ENCODE results near the gene QRICH2. TPM values are rescaled to one million over a fixed set of nuclear protein-coding genes. Genes with fewer than 3 reads are reported as not detected.

The QRICH2 gene
- total and polyA plus RNA-seq, 2 of the 4 experiments (the other 2 are of a cell fraction) = 4.3 to 4.8 TPM

DNA sequence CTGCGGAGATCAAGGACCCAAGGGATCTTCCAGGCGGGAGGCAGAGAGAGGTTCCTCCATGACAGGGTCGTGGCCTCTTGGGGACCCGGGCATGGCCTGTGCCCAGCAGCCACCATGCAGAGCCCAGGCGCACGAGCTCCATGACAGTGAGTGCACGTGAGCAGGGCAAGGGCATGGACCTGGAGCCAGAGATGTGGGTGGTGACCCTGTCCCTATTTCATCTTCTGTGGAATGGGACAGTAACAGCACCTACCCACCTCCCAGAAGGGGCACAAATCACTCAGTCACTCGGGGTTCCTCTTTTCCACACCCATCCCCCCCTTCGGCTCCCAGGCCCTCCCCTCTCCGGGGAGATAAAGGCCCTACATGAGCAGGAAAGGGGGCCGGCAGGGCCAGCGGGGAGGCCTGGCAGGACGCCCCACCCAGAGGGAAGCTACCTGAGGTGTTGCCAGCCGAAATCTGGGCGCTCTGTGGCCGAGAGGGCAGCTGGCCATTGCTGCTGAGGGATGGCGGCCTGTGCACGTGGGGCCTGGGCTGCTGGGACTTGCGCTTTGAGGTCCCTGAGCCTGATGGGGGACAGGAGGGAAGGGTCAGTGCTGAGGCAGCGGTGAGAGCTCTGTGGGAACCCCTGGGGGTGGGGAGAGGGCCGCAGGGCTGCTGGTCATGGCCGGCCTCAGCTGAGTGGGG lies 32.6 kb downstream of the QRICH2 start:
- Histone ChIP-seq H2BK120ac (ENCODE audit: low read depth, low read length) (no peak overlapping the region), H3K27ac (ENCODE audit: insufficient read depth, low read length) (no peak overlapping the region), H2BK15ac (ENCODE audit: low read depth, low read length) (no peak overlapping the region), H3K23ac (ENCODE audit: low read depth, low read length) (no peak overlapping the region), H2BK20ac (ENCODE audit: low read depth, low read length) (no peak overlapping the region), H3K36me3 (ENCODE audit: control insufficient read depth, insufficient read depth, low read length) (peaks cover 6% of the 10 kb centered on the region), H3K9me3 (ENCODE audit: control insufficient read depth, insufficient read depth, low read length) (no peaks in the 10 kb centered on the region), H2AFZ (replicated peaks; ENCODE audit: low read length, poor library complexity) (no peak overlapping the region), H4K91ac (ENCODE audit: insufficient read depth, low read depth, low read length) (no peak overlapping the region), H3K9ac (ENCODE audit: low read depth, low read length) (no peak overlapping the region), H2AK5ac (ENCODE audit: low read depth, low read length) (no peak overlapping the region), H3K27me3 (ENCODE audit: control insufficient read depth, insufficient read depth, low read length) (no peaks in the 10 kb centered on the region), H2AK9ac (replicated peaks; ENCODE audit: low read depth, low read length, poor library complexity) (no peak overlapping the region), H3K18ac (ENCODE audit: low read depth, low read length) (no peak overlapping the region), H3K4me3 (ENCODE audit: insufficient read depth, low read depth, low read length) (no peak overlapping the region), H4K8ac (ENCODE audit: low read depth in 2 of 2, low read length in 2 of 2) (no peak overlapping the region), H3K9me1 (ENCODE audit: insufficient read depth, low read length) (peaks cover 6% of the 10 kb centered on the region), H4K5ac (ENCODE audit: low read depth, low read length) (no peak overlapping the region), H3K4me1 (ENCODE audit: control insufficient read depth, insufficient read depth, low read length) (peaks cover 7% of the 10 kb centered on the region), H4K20me1 (ENCODE audit: insufficient read depth, low read length) (no peaks in the 10 kb centered on the region; the same call in 1 of the 2 replicates), H3K4me2 (ENCODE audit: low read depth, low read length) (no peak overlapping the region), H3K4ac (ENCODE audit: low read depth, low read length) (no peak overlapping the region), H3K14ac (replicated peaks; ENCODE audit: low read depth, low read length) (no peak overlapping the region), H3K56ac (ENCODE audit: extremely low read depth, insufficient read depth, low read length) (no peak overlapping the region), H3K79me1 (ENCODE audit: low read depth in 1 of 2, low read length in 2 of 2) (peaks cover 5 to 25% of the 10 kb centered on the region in 2 experiments; a peak in 2 of 4 replicates), H2BK5ac (ENCODE audit: low read depth, low read length, poor library complexity, severe bottlenecking) (no peak overlapping the region)
- dilution Hi-C loops (cut with HindIII; ENCODE audit: low sequenced_read_pairs, unreplicated experiment) (no loop called here), in situ Hi-C loops (cut with MboI; ENCODE audit: low sequenced_read_pairs) (no loop called here), intact Hi-C loops (cut with micrococcal nuclease) (no loop called here)
- ChIA-PET POLR2A (ENCODE audit: unreplicated experiment) (no interaction called here), CTCF (interaction anchor here (1.1 to 1.4 kb wide), 2 partner anchors 154 to 166 kb away, joined by 4 to 5 read pairs; no protein-coding TSS in a partner anchor)
- 90% methylated on average over 10 of the region's 22 CpGs; no CpG with 5 or more reads in 1 of the 2 experiments for WGBS, 2 experiments (ENCODE audit: extremely low coverage in 2 of 2, insufficient read length in 1 of 2)
- ATAC-seq (ENCODE audit: low read depth) (no peak), DNase-seq (no peak)
- no TSS peak for BruUV-seq (replicated peaks)
- TF ChIP-seq NFE2L2 (IDR thresholded peaks at IDR 0.05; ENCODE audit: low read depth, low read length) = no peak
- no peak for TF ChIP-seq RAD21 (IDR thresholded peaks at IDR 0.05; ENCODE audit: low read length)
- TF ChIP-seq FOS (IDR thresholded peaks at IDR 0.05; ENCODE audit: low read depth, low read length) = no peak
- no peak for TF ChIP-seq BHLHE40 (IDR thresholded peaks at IDR 0.05; ENCODE audit: low read depth, low read length)
- no peak for TF ChIP-seq MAFK (IDR thresholded peaks at IDR 0.05; ENCODE audit: low read depth, low read length)
- TF ChIP-seq, protein P1, sequence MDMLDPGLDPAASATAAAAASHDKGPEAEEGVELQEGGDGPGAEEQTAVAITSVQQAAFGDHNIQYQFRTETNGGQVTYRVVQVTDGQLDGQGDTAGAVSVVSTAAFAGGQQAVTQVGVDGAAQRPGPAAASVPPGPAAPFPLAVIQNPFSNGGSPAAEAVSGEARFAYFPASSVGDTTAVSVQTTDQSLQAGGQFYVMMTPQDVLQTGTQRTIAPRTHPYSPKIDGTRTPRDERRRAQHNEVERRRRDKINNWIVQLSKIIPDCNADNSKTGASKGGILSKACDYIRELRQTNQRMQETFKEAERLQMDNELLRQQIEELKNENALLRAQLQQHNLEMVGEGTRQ (IDR thresholded peaks at IDR 0.05; ENCODE audit: low read depth, low read length) = no peak
- TF ChIP-seq MXI1 (IDR thresholded peaks at IDR 0.05; ENCODE audit: borderline replicate concordance, low read depth, low read length) = no peak
- no peak for TF ChIP-seq RCOR1 (IDR thresholded peaks at IDR 0.05; ENCODE audit: insufficient replicate concordance, low read length)
- TF ChIP-seq POLR2A (IDR thresholded peaks at IDR 0.05; ENCODE audit: low read depth, low read length) = no peak
- TF ChIP-seq, protein P2, sequence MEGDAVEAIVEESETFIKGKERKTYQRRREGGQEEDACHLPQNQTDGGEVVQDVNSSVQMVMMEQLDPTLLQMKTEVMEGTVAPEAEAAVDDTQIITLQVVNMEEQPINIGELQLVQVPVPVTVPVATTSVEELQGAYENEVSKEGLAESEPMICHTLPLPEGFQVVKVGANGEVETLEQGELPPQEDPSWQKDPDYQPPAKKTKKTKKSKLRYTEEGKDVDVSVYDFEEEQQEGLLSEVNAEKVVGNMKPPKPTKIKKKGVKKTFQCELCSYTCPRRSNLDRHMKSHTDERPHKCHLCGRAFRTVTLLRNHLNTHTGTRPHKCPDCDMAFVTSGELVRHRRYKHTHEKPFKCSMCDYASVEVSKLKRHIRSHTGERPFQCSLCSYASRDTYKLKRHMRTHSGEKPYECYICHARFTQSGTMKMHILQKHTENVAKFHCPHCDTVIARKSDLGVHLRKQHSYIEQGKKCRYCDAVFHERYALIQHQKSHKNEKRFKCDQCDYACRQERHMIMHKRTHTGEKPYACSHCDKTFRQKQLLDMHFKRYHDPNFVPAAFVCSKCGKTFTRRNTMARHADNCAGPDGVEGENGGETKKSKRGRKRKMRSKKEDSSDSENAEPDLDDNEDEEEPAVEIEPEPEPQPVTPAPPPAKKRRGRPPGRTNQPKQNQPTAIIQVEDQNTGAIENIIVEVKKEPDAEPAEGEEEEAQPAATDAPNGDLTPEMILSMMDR (conservative IDR thresholded peaks at IDR 0.05; ENCODE audit: low read depth, low read length) = no peak
- TF ChIP-seq CEBPB (IDR thresholded peaks at IDR 0.05; ENCODE audit: low read depth, low read length) = no peak
- TF ChIP-seq MAZ (IDR thresholded peaks at IDR 0.05; ENCODE audit: borderline replicate concordance, low read depth, low read length) = no peak
- no peak for TF ChIP-seq RFX5 (IDR thresholded peaks at IDR 0.05; ENCODE audit: low read depth, low read length)
- TF ChIP-seq CHD1 (IDR thresholded peaks at IDR 0.05; ENCODE audit: low read depth, low read length) = no peak
